GM12891 (cell line): Measurements from ENCODE around the gene AUNIP.

Source experiments
- POLR2A ChIP-seq: IDR thresholded peaks from 2 replicates; pipeline ENCODE4 v1.6.1; 2011; ENCODE audit warnings: low read depth, low read length, control low read depth
- POLR2AphosphoS5 ChIP-seq: IDR thresholded peaks from 2 replicates; pipeline ENCODE4 v1.6.1; 2011; ENCODE audit warnings: low read depth, low read length, control low read depth
- TAF1 ChIP-seq: IDR thresholded peaks from 2 replicates; pipeline ENCODE4 v1.6.1; 2011; ENCODE audit warnings: low read depth, low read length, control low read depth

DNA sequence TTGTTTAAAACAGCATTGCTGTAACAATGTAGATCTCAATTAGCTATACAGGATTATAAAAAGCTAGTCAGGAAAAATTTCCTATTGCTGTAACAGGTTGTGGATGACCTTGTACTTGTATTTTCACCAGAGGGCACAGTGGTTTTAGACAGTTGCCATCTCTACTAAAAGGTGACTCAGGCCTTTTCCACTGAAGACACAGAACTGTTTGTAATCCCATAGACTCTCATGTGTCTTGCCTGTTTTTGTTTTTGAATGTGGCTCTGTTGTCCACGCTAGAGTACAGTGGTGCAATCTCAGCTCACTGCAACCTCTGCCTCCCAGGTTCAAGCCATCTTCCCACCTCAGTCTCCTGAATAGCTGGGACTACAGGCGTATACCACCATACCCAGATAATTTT lies 33.7 kb downstream of the AUNIP start:
- no peak for TF ChIP-seq POLR2A
- TF ChIP-seq POLR2AphosphoS5: no peak
- no peak for TF ChIP-seq TAF1
